Suprapubic skin (tissue), 4 donors: ENCODE data around the gene ALDH16A1. TPM values are rescaled to one million over a fixed set of nuclear protein-coding genes. Genes with fewer than 3 reads are reported as not detected.

Source experiments
- DNase-seq, 2 donors: peaks; one replicate each; pipeline ENCODE4 v3.0.0-alpha.2; 2019; ENCODE audit warnings: low spot score in 2 of 2
- H3K27ac ChIP-seq: fragments of 200-600 bp; sonication (generic); one replicate; pipeline ENCODE4 v1.5.1; 2019
- H3K27me3 ChIP-seq: fragments of 200-600 bp; sonication (generic); one replicate; pipeline ENCODE4 v1.5.1; 2019
- H3K36me3 ChIP-seq: fragments of 200-600 bp; sonication (generic); one replicate; pipeline ENCODE4 v1.5.1; 2019
- H3K4me1 ChIP-seq: fragments of 200-600 bp; sonication (generic); one replicate; pipeline ENCODE4 v1.5.1; 2019
- H3K4me3 ChIP-seq: fragments of 200-600 bp; sonication (generic); one replicate; pipeline ENCODE4 v1.5.1; 2019; ENCODE audit warnings: mild to moderate bottlenecking
- H3K9me3 ChIP-seq: fragments of 200-600 bp; sonication (generic); one replicate; pipeline ENCODE4 v1.5.1; 2019
- CTCF ChIP-seq, 2 donors: fragments of 200-600 bp in 1 of 2; fragments of 450-650 bp in 1 of 2; sonication (generic) in 1 of 2; IDR thresholded peaks; one replicate each; pipeline ENCODE4 v1.5.1; 2016 to 2019; ENCODE audit warnings: antibody characterized with exemption in 2 of 2, mild to moderate bottlenecking in 1 of 2, moderate library complexity in 1 of 2
- EP300 ChIP-seq: sonication (generic); formaldehyde crosslinking; IDR thresholded peaks from one replicate; pipeline ENCODE4 v1.6.1; 2017; ENCODE audit warnings: antibody characterized with exemption
- POLR2A ChIP-seq, 2 donors: fragments of 450-650 bp; IDR thresholded peaks; one replicate each; pipeline ENCODE4 v1.6.1; 2017; ENCODE audit warnings: antibody characterized with exemption in 2 of 2, mild to moderate bottlenecking in 2 of 2, moderate library complexity in 2 of 2
- POLR2AphosphoS5 ChIP-seq, 3 donors: sonication (generic); formaldehyde crosslinking; IDR thresholded peaks; one replicate each; pipeline ENCODE4 v1.6.1; 2017; ENCODE audit warnings: antibody characterized with exemption in 3 of 3
- WGBS: methylation state at CpG from one replicate; pipeline ENCODE4 v1.1.5; 2018; 5-methylcytosine and 5-hydroxymethylcytosine counted together
- total RNA-seq, 4 donors: library from RNA; depleted of rRNA; stranded (reverse); fragments of >200 nt; gene quantifications; one replicate each; pipeline ENCODE4 v1.1.0, GENCODE V29; 2016

The ALDH16A1 gene
- total RNA-seq, 4 donors from 2014 or later, result 21.7 to 47.7 (median 35.9) TPM

DNA sequence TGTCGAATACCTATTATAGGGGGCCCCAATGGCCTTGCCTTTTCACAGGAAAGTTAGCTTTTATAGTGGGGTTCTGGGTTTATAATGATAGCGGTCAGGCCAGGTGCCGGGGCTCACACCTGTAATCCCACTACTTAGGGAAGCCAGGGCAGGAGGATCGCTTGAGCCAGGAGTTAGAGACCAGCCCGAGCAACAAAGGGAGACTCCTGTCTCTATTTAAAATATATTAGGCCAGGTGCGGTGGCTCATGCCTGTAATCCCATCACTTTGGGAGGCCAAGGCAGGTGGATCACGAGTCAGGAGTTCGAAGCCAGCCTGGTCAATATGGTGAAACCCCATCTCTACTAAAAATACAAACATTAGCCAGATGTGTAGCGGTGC, 50.5 kb downstream of the ALDH16A1 start:
- H3K9me3 ChIP-seq, result no peaks in the 10 kb centered on the region
- no peaks in the 10 kb centered on the region for H3K27me3 ChIP-seq
- peaks cover 15% of the 10 kb centered on the region for H3K36me3 ChIP-seq
- H3K4me3 ChIP-seq, result no peak overlapping the region
- no peak overlapping the region for H3K27ac ChIP-seq
- no peak for DNase-seq
- TF ChIP-seq CTCF (IDR thresholded peaks at IDR 0.05) (no peak), EP300 (no peak), POLR2AphosphoS5 (IDR thresholded peaks at IDR 0.05) (no peak), POLR2A (IDR thresholded peaks at IDR 0.05) (no peak)
- H3K4me1 ChIP-seq, result peaks cover 38% of the 10 kb centered on the region
- 75% methylated on average over 9 of the region's 9 CpGs for WGBS

GRCh38 chr19:49506575-49507105, 53.6 kb downstream of the ALDH16A1 start:
- Histone ChIP-seq H3K27ac (no peak overlapping the region), H3K4me1 (peaks cover 14% of the 10 kb centered on the region), H3K4me3 (no peak overlapping the region), H3K27me3 (no peaks in the 10 kb centered on the region), H3K9me3 (no peaks in the 10 kb centered on the region), H3K36me3 (no peaks in the 10 kb centered on the region)
- WGBS, result 29% methylated on average over 8 of the region's 8 CpGs
- TF ChIP-seq CTCF (IDR thresholded peaks at IDR 0.05) (peak; percentile 52 to 60), EP300 (no peak), POLR2A (IDR thresholded peaks at IDR 0.05) (no peak), POLR2AphosphoS5 (IDR thresholded peaks at IDR 0.05) (no peak)
- DNase-seq, result no peak

- DNase-seq, result no peak
- no peak overlapping the region for H3K4me3 ChIP-seq
- no peaks in the 10 kb centered on the region for H3K27me3 ChIP-seq
- H3K36me3 ChIP-seq, result no peaks in the 10 kb centered on the region
- no peaks in the 10 kb centered on the region for H3K9me3 ChIP-seq
- TF ChIP-seq EP300 (no peak), POLR2A (IDR thresholded peaks at IDR 0.05) (no peak), CTCF (IDR thresholded peaks at IDR 0.05) (no peak), POLR2AphosphoS5 (IDR thresholded peaks at IDR 0.05) (no peak)
- peaks cover 25% of the 10 kb centered on the region for H3K4me1 ChIP-seq
- H3K27ac ChIP-seq, result no peak overlapping the region
- 81% methylated on average over 12 of the region's 12 CpGs for WGBS
Measured at GRCh38 chr19:49507803-49508494, 54.9 kb downstream of the ALDH16A1 start.

GRCh38 chr19:49512970-49513745, 60.1 kb downstream of the ALDH16A1 start:
- DNase-seq, result no peak
- under 1% methylated on average over 15 of the region's 50 CpGs for WGBS
- TF ChIP-seq EP300, result no peak
- Histone ChIP-seq H3K4me1 (peaks cover 41% of the 10 kb centered on the region), H3K36me3 (peaks cover 13% of the 10 kb centered on the region), H3K27me3 (no peaks in the 10 kb centered on the region), H3K27ac (peak overlapping the region; percentile 89), H3K4me3 (peak overlapping the region; percentile 93), H3K9me3 (no peaks in the 10 kb centered on the region)

DNA sequence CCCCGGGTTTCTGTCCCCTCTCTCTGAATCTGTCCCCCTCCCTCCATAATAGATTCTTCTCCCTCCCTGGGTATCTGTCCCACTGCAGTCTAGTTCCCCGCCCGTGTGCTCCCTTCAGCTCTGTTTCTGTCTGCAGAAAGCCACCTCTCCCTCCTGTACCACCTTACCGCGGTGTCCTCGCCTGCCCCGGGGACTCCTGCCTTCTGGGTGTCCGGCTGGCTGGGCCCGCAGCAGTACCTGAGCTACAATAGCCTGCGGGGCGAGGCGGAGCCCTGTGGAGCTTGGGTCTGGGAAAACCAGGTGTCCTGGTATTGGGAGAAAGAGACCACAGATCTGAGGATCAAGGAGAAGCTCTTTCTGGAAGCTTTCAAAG, 60.7 kb downstream of the ALDH16A1 start:
- peaks cover 41% of the 10 kb centered on the region for H3K4me1 ChIP-seq
- peaks cover 13% of the 10 kb centered on the region for H3K36me3 ChIP-seq
- WGBS, result 20% methylated on average over 12 of the region's 12 CpGs
- no peak for TF ChIP-seq EP300
- TF ChIP-seq POLR2AphosphoS5 (IDR thresholded peaks at IDR 0.05), result no peak
- no peak for TF ChIP-seq CTCF (IDR thresholded peaks at IDR 0.05)
- no peak for TF ChIP-seq POLR2A (IDR thresholded peaks at IDR 0.05)
- H3K9me3 ChIP-seq, result no peaks in the 10 kb centered on the region
- no peak for DNase-seq
- peak overlapping the region; percentile 93 for H3K4me3 ChIP-seq
- H3K27me3 ChIP-seq, result no peaks in the 10 kb centered on the region
- H3K27ac ChIP-seq, result peak overlapping the region; percentile 89
